ENCODE data around the gene PDHB.

The PDHB gene

DNA sequence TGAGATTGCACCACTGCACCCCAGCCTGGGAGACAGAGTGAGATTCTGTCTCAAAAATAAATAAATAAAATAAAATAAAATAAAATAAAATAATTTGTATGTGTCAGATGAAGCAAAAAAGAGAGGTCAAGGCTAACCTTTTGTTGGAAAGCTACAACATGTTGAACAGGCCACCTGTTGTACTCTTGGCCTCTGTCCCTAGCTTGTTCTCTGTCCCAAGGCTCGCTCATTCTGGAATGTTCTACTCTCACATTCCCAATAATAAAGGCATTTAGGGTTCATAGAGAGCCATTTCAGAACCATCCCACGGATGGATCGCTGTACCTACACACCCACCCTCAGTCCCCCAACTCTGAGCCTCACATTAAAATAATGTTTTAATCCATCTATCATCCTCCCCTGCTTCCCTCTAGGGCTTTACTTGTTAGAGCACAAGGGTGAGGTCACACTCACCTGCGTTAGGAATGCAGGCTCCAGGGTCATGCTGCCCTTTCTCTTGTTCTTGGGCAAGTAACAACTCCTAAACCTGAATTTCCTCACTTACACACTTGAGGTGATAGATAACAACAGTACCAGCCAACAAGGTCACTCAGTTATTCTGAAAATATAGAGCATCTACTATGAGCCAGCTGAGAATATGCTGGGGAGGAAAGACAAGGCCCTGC lies 33.4 kb upstream of the PDHB start:
- peaks cover 30% of the 10 kb centered on the region for H3K27me3 ChIP-seq

DNA sequence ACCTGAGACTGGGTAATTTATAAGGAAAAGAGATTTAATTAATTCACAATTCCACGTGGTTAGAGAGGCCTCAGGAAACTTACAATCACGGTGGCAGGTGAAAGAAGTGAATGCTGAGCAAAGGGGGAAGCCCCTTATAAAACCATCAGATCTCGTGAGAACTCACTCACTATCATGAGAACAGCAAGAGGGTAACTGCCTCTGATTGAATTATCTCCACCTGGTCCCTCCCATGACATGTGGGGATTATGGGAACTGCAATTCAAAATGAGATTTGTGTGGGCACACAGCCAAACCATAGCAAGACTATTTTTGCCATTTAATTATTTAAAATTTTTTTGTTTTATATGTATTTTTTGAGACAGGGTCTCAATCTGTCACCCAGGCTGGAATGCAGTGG lies 31.2 kb upstream of the PDHB start:
- peaks cover 0 to 4% of the 10 kb centered on the region in 2 experiments for H3K4me1 ChIP-seq (ENCODE audit: control insufficient read depth in 1 of 2, insufficient read depth in 1 of 2, low read depth in 1 of 2, low read length in 1 of 2)
- no peak overlapping the region for H3K4me3 ChIP-seq (ENCODE audit: low read depth in 1 of 2, low read length in 1 of 2)

More for the DNA sequence above, 33.4 kb upstream of the PDHB start:
- H3K4me1 ChIP-seq (ENCODE audit: control insufficient read depth in 1 of 2, insufficient read depth in 1 of 2, low read depth in 1 of 2, low read length in 1 of 2) = peaks cover 0 to 8% of the 10 kb centered on the region in 2 experiments
- no peak overlapping the region for H3K27ac ChIP-seq
- no peaks in the 10 kb centered on the region for H3K36me3 ChIP-seq
- H3K4me3 ChIP-seq (ENCODE audit: low read depth in 1 of 2, low read length in 1 of 2) = no peak overlapping the region
- H3K9me3 ChIP-seq = no peaks in the 10 kb centered on the region
- TF ChIP-seq, protein P1, sequence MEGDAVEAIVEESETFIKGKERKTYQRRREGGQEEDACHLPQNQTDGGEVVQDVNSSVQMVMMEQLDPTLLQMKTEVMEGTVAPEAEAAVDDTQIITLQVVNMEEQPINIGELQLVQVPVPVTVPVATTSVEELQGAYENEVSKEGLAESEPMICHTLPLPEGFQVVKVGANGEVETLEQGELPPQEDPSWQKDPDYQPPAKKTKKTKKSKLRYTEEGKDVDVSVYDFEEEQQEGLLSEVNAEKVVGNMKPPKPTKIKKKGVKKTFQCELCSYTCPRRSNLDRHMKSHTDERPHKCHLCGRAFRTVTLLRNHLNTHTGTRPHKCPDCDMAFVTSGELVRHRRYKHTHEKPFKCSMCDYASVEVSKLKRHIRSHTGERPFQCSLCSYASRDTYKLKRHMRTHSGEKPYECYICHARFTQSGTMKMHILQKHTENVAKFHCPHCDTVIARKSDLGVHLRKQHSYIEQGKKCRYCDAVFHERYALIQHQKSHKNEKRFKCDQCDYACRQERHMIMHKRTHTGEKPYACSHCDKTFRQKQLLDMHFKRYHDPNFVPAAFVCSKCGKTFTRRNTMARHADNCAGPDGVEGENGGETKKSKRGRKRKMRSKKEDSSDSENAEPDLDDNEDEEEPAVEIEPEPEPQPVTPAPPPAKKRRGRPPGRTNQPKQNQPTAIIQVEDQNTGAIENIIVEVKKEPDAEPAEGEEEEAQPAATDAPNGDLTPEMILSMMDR (IDR thresholded peaks at IDR 0.05) = no peak

DNA sequence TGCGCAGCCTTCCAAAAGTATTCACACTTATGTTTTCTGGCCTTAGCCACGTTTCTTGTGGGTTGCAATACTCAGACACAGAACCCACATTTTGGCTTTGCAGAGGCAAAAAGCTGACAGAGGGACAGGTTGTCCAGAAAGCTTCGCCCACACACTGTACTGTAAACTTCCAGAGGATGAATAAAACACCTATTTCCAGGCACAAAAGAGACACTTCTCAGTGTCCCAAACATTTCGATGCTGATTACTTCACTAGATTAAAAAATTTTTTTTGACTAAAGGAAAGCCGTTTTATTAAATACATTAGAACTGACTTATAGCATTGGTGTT lies 30.3 kb upstream of the PDHB start:
- TF ChIP-seq, protein P1 (IDR thresholded peaks at IDR 0.05) = no peak
- H3K4me3 ChIP-seq (ENCODE audit: low read depth in 1 of 2, low read length in 1 of 2) = no peak overlapping the region
- H3K27ac ChIP-seq = no peak overlapping the region
- no peaks in the 10 kb centered on the region for H3K9me3 ChIP-seq
- H3K27me3 ChIP-seq = peaks cover 20% of the 10 kb centered on the region
- no peaks in the 10 kb centered on the region for H3K36me3 ChIP-seq
- H3K4me1 ChIP-seq (ENCODE audit: control insufficient read depth in 1 of 2, insufficient read depth in 1 of 2, low read depth in 1 of 2, low read length in 1 of 2) = peaks cover 0 to 4% of the 10 kb centered on the region in 2 experiments

More for the DNA sequence above, 31.2 kb upstream of the PDHB start:
- H3K9me3 ChIP-seq = no peaks in the 10 kb centered on the region
- H3K27ac ChIP-seq = no peak overlapping the region
- TF ChIP-seq, protein P1 (IDR thresholded peaks at IDR 0.05) = no peak
- no peaks in the 10 kb centered on the region for H3K36me3 ChIP-seq
- H3K27me3 ChIP-seq = peaks cover 20% of the 10 kb centered on the region

DNA sequence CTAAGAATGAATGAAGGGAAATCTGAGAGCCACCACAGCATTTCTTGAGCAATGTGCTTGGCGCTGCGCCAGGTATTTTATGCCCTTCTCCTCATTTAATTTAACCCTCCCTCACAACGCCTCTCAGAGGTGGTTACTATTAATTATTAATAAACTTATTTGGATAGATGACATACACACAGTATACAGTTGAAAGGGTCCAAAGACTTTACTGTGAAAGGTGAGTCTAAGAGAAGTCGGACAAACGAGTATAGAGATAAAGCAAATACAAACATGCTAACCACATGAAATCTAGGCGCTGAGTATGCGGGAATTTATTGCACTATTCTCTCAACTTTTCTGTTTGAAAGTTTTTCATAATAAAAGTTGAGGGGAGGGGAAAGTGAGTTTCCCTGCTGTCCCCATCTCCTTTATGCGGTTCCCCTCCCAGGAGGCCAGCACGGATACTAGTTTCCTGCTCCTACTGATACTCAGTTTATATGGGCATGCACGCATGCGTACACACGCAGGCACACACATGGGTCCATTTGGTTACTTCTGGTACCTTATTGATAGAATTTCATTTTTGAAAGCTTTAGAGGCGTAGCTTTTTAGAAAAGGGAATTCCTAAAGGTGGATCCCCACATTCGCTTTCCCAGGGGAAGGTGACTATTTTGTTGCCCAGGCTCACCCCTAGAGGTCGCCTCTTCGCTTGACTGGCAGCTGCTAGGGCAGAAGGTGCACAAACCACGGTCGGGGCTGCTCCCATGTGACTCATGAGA lies 29.7 kb upstream of the PDHB start:
- Histone ChIP-seq H3K9me3 (no peaks in the 10 kb centered on the region), H3K4me3 (ENCODE audit: low read depth in 1 of 2, low read length in 1 of 2) (no peak overlapping the region), H3K36me3 (no peaks in the 10 kb centered on the region), H3K27ac (no peak overlapping the region), H3K27me3 (peaks cover 20% of the 10 kb centered on the region), H3K4me1 (ENCODE audit: control insufficient read depth in 1 of 2, insufficient read depth in 1 of 2, low read depth in 1 of 2, low read length in 1 of 2) (peaks cover 0 to 4% of the 10 kb centered on the region in 2 experiments)
- TF ChIP-seq, protein P1 (IDR thresholded peaks at IDR 0.05) = peak; percentile 41

DNA sequence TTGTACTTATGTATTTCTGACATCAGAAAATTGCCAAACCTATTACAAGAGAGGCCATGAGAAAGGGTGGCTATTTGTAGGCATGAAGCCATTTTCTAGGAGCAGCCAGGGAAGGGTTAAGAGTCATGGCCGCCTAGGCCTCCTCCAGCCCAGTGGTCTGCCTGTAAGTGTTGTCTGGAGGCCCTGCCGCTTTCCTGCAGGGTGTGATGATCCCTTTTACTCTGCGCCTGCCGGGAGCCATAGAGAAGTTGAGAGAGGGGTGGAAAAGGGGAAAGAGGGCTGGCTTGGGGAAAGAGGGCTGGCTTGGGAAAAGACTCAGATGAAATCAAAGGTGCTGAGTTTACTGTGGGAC lies 29.2 kb upstream of the PDHB start:
- H3K36me3 ChIP-seq = no peaks in the 10 kb centered on the region
- peaks cover 20% of the 10 kb centered on the region for H3K27me3 ChIP-seq
- H3K4me3 ChIP-seq (ENCODE audit: low read depth in 1 of 2, low read length in 1 of 2) = no peak overlapping the region
- H3K4me1 ChIP-seq (ENCODE audit: control insufficient read depth in 1 of 2, insufficient read depth in 1 of 2, low read depth in 1 of 2, low read length in 1 of 2) = peaks cover 0 to 4% of the 10 kb centered on the region in 2 experiments
- no peak overlapping the region for H3K27ac ChIP-seq
- TF ChIP-seq, protein P1 (IDR thresholded peaks at IDR 0.05) = no peak
- H3K9me3 ChIP-seq = no peaks in the 10 kb centered on the region

Measured in neutrophil (primary cell).